Endothelial cell of umbilical vein (primary cell): Measurements from ENCODE around the gene PCBD1. TPM values are rescaled to one million over a fixed set of nuclear protein-coding genes. Genes with fewer than 3 reads are reported as not detected.
A peak's percentile ranks its signal among the peaks of the same experiment; 100 is the strongest.

Experiments used
- BruUV-seq: library from RNA; stranded (reverse); fragments of 400-500 nt; replicated peaks from 2 replicates; lab custom pipeline; 2021; lab: Mats Ljungman, UMichigan
- CTCF ChIA-PET: fragments of 300-600, 350-600 bp; sonication (Branson Sonifier 250); formaldehyde crosslinking; loops from one replicate; lab custom pipeline; 2021; ENCODE audit warnings: antibody characterized with exemption, inconsistent platforms; lab: Charles Lee
- POLR2A ChIA-PET: fragments of 300-600, 350-600 bp; sonication (Branson Sonifier 250); formaldehyde crosslinking; loops from one replicate; lab custom pipeline; 2021; ENCODE audit warnings: antibody characterized with exemption, inconsistent platforms; lab: Charles Lee
- DNase-seq: peaks from one replicate; pipeline ENCODE4 v3.0.0-alpha.2; 2011; ENCODE audit warnings: low read depth, low spot score
- FAIRE-seq: peaks from 2 replicates; lab custom pipeline; 2011; peaks lifted over from hg19 to GRCh38; lab: Jason Lieb, UNC
- H2AFZ ChIP-seq: 2 replicates; pipeline ENCODE4 v1.6.0; 2012; ENCODE audit warnings: low read depth, low read length, control low read depth, inconsistent platforms
- H3K27ac ChIP-seq: 2 replicates; pipeline ENCODE4 v1.5.1; 2011; ENCODE audit warnings: low read depth, mild to moderate bottlenecking, control low read depth, low read length, moderate library complexity; ENCODE audit not compliant: insufficient read depth
- H3K27me3 ChIP-seq, 2 experiments: 2 replicates each; pipeline versions ENCODE4 v1.6.0 to v1.6.1; 2011; ENCODE audit warnings: low read length in 2 of 2, mixed read lengths in 1 of 2; ENCODE audit not compliant: control insufficient read depth in 2 of 2, insufficient read depth in 2 of 2
- H3K36me3 ChIP-seq, 2 experiments: 2 replicates in 1 of 2; 3 replicates in 1 of 2; pipeline ENCODE4 v1.5.1; 2011; ENCODE audit warnings: low read length in 2 of 2, mild to moderate bottlenecking in 1 of 2, moderate library complexity in 1 of 2; ENCODE audit not compliant: control insufficient read depth in 2 of 2, insufficient read depth in 2 of 2; ENCODE audit errors: extremely low read depth in 1 of 2
- H3K4me1 ChIP-seq: 3 replicates; pipeline ENCODE4 v1.5.1; 2011; ENCODE audit warnings: mild to moderate bottlenecking, low read length; ENCODE audit not compliant: control insufficient read depth, insufficient read depth; ENCODE audit errors: extremely low read depth
- H3K4me2 ChIP-seq: 2 replicates; pipeline ENCODE4 v1.6.1; 2011; ENCODE audit warnings: low read length, control low read depth, mixed read lengths; ENCODE audit not compliant: insufficient read depth
- H3K4me3 ChIP-seq, 3 experiments: fragments of 200-600 bp in 1 of 3; sonication (generic), shearing (Covaris generic) in 1 of 3; replicated peaks in 1 of 3; 2 replicates each; pipeline ENCODE4 v1.5.1; 2011 to 2016; ENCODE audit warnings: control low read depth in 3 of 3, low read length in 3 of 3, mild to moderate bottlenecking in 2 of 3, inconsistent platforms in 1 of 3, low read depth in 1 of 3, moderate library complexity in 1 of 3; ENCODE audit not compliant: insufficient read depth in 1 of 3
- H3K79me2 ChIP-seq: 2 replicates; pipeline ENCODE4 v1.6.0; 2012; ENCODE audit warnings: low read length, inconsistent platforms; ENCODE audit not compliant: control insufficient read depth, insufficient read depth
- H3K9ac ChIP-seq: replicated peaks from 2 replicates; pipeline ENCODE3; 2011; ENCODE audit warnings: low read length, control low read depth; ENCODE audit not compliant: insufficient read depth; ENCODE audit errors: extremely low read depth
- H3K9me1 ChIP-seq: replicated peaks from 3 replicates; pipeline ENCODE4 v1.6.0; 2011; ENCODE audit warnings: mild to moderate bottlenecking, low read length; ENCODE audit not compliant: control insufficient read depth, insufficient read depth; ENCODE audit errors: extremely low read depth
- H3K9me3 ChIP-seq: replicated peaks from 2 replicates; pipeline ENCODE4 v1.5.1; 2012; ENCODE audit warnings: low read length, inconsistent platforms; ENCODE audit not compliant: control insufficient read depth, insufficient read depth
- H4K20me1 ChIP-seq: replicated peaks from 2 replicates; pipeline ENCODE3; 2011; ENCODE audit warnings: mild to moderate bottlenecking, low read length; ENCODE audit not compliant: control insufficient read depth, insufficient read depth; ENCODE audit errors: extremely low read depth
- FOS ChIP-seq: IDR thresholded peaks from 2 replicates; pipeline ENCODE4 v1.6.1; 2011; ENCODE audit warnings: mild to moderate bottlenecking, low read length, moderate library complexity, borderline replicate concordance; ENCODE audit not compliant: insufficient read depth
- GATA2 ChIP-seq: IDR thresholded peaks from 2 replicates; pipeline ENCODE4 v1.7.0; 2011; ENCODE audit warnings: low read depth, mild to moderate bottlenecking, moderate library complexity, mixed read lengths, low read length; ENCODE audit not compliant: insufficient read length, insufficient read depth
- JUN ChIP-seq: IDR thresholded peaks from 2 replicates; pipeline ENCODE4 v1.6.1; 2011; ENCODE audit warnings: borderline replicate concordance, low read depth; ENCODE audit not compliant: insufficient read length, insufficient read depth
- MAX ChIP-seq: IDR thresholded peaks from 2 replicates; pipeline ENCODE4 v1.6.1; 2011; ENCODE audit not compliant: insufficient read depth, insufficient read length
- POLR2AphosphoS5 ChIP-seq: IDR thresholded peaks from 2 replicates; pipeline ENCODE4 v1.6.1; 2012; ENCODE audit warnings: low read depth, mild to moderate bottlenecking, control low read depth, low read length, moderate library complexity; ENCODE audit not compliant: insufficient read depth
- dilution Hi-C: fragments of 300-500 bp; cut with MboI; formaldehyde crosslinking; loops from one replicate; pipeline ENCODE4 v1.15.0; 2019; ENCODE audit warnings: low sequenced_read_pairs; ENCODE audit not compliant: extremely low pct_ligation_motif_present
- intact Hi-C: fragments of 100-400 bp; cut with micrococcal nuclease; formaldehyde crosslinking; loops from one replicate; pipeline ENCODE4 v1.10.0; 2022
- polyA plus RNA-seq, 4 experiments: library from polyadenylated mRNA; depleted of rRNA in 3 of 4; stranded (reverse) in 3 of 4; unstranded in 1 of 4; fragments of >200 nt; gene quantifications; 2 replicates each; pipeline versions ENCODE4 v1.2.1 to v1.2.3, GENCODE V29; 2011 to 2012; ENCODE audit warnings: missing spikeins in 1 of 4
- total RNA-seq: library from RNA; stranded (reverse); gene quantifications from 2 replicates; pipeline ENCODE4 v1.2.3, GENCODE V29; 2021

The PCBD1 gene
- total and polyA plus RNA-seq, 2 donors (not counting 3 experiments of a cell fraction or from before 2014, with no cell fraction given), result 95.7 to 113 TPM

DNA sequence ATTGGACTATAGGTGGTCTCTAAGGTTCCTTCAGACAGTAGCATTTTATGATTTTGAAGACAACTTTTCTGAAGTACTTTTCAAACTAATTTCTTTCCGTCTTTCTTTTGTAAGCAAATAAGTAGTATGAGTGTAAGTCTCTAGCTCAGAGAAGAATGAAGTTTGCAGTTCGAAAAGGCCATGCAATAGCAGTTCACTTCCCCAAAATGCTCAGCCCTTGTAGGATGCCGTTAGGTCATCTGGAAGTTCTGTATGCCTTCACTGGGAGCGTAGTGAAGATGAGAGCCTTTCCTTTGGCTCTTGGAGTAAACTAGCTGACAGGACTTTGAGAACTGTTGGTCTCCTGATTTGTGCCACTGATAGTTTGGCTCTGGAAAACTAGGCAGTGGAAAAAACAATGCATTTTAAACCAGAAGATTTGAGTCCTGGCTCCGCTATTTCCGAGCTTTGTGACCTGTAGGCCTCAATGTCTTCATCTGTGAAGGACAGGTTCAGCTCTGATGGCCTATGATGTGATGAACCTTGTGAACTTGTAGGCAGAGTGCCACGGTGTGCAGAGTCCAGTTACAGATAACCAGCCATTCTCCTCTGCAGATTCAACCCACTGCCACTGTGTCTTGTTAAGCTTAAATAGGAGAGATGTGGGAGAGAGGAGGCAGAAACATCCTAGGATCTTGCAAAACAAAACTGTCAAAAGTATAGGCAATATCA lies 53.8 kb downstream of the PCBD1 start:
- Histone ChIP-seq H3K4me2 (no peak overlapping the region), H4K20me1 (no peaks in the 10 kb centered on the region), H3K9me3 (no peaks in the 10 kb centered on the region), H3K9ac (no peak overlapping the region), H3K27me3 (no peaks in the 10 kb centered on the region), H3K4me1 (peaks cover 33% of the 10 kb centered on the region), H2AFZ (no peak overlapping the region), H3K79me2 (peaks cover 27% of the 10 kb centered on the region), H3K4me3 (no peak overlapping the region), H3K36me3 (peaks cover 0 to 3% of the 10 kb centered on the region in 2 experiments), H3K27ac (no peak overlapping the region), H3K9me1 (no peaks in the 10 kb centered on the region)
- intact Hi-C loops, result no loop called here
- dilution Hi-C loops, result no loop called here
- no TSS peak for BruUV-seq
- TF ChIP-seq JUN, result no peak
- DNase-seq, result no peak
- no peak for FAIRE-seq
- POLR2A ChIA-PET, result no interaction called here
- CTCF ChIA-PET, result interaction anchor here (1.2 to 2.8 kb wide), 2 partner anchors 14 to 18 kb away, joined by 3 to 19 read pairs; partner anchors contain the start of gene SGPL1

- no peaks in the 10 kb centered on the region for H3K27me3 ChIP-seq
- H3K79me2 ChIP-seq, result peaks cover 30% of the 10 kb centered on the region
- peak overlapping the region; percentile 48 for H3K9ac ChIP-seq
- no peak overlapping the region for H2AFZ ChIP-seq
- no TSS peak for BruUV-seq
- peak overlapping the region; percentile 87 for H3K27ac ChIP-seq
- CTCF ChIA-PET, result interaction anchor here (0.9 to 2.8 kb wide), 3 partner anchors 14 to 69 kb away, joined by 3 to 19 read pairs (median 3); partner anchors contain the start of gene SGPL1
- H3K4me1 ChIP-seq, result peaks cover 33% of the 10 kb centered on the region
- H3K4me2 ChIP-seq, result no peak overlapping the region
- no peaks in the 10 kb centered on the region for H4K20me1 ChIP-seq
- no peaks in the 10 kb centered on the region for H3K9me3 ChIP-seq
- DNase-seq, result no peak
- FAIRE-seq, result no peak
- H3K9me1 ChIP-seq, result no peaks in the 10 kb centered on the region
- H3K4me3 ChIP-seq, result no peak overlapping the region
- H3K36me3 ChIP-seq, result peaks cover 0 to 3% of the 10 kb centered on the region in 2 experiments
- TF ChIP-seq GATA2, result no peak
- TF ChIP-seq POLR2AphosphoS5, result no peak
- no peak for TF ChIP-seq FOS
- no peak for TF ChIP-seq MAX
- no peak for TF ChIP-seq JUN
- POLR2A ChIA-PET, result no interaction called here
- dilution Hi-C loops, result no loop called here
- intact Hi-C loops, result no loop called here
These were observed 54.3 kb downstream of the PCBD1 start for GRCh38 chr10:70834021-70834420.
